B cell (primary cell): ENCODE measurements around the gene PRPF38A. TPM values are rescaled to one million over a fixed set of nuclear protein-coding genes. Genes with fewer than 3 reads are reported as not detected.

Experiments used
- ATAC-seq: fragments of 200-7000 bp; cut with Tn5 transposase; one replicate; pipeline ENCODE4 v1.10.0; 2021; ENCODE audit warnings: low read depth, mild to moderate bottlenecking, moderate number of reproducible peaks, moderate library complexity
- CTCF ChIA-PET: fragments of 350-600 bp; sonication (Branson Sonifier 250); formaldehyde crosslinking; loops from one replicate; lab custom pipeline; 2021; ENCODE audit warnings: antibody characterized with exemption, inconsistent platforms; lab: Charles Lee
- POLR2A ChIA-PET: fragments of 350-600 bp; sonication (Branson Sonifier 250); formaldehyde crosslinking; loops from one replicate; lab custom pipeline; 2021; ENCODE audit warnings: antibody characterized with exemption; lab: Charles Lee
- DNase-seq: peaks from one replicate; pipeline ENCODE4 v3.0.0; 2013
- H2AFZ ChIP-seq: 2 replicates; pipeline ENCODE4 v1.6.1; 2012; ENCODE audit warnings: mild to moderate bottlenecking, low read depth, low read length; ENCODE audit not compliant: insufficient read depth, poor library complexity, severe bottlenecking
- H3K27ac ChIP-seq, 2 donors: 1 replicate in 1 of 2; 2 replicates in 1 of 2; pipeline ENCODE4 v1.5.1; 2012 to 2013; ENCODE audit warnings: low read length in 2 of 2, mild to moderate bottlenecking in 2 of 2, moderate library complexity in 1 of 2
- H3K27me3 ChIP-seq, 4 experiments: fragments of 200-600 bp in 1 of 4; sonication (generic) in 1 of 4; replicated peaks in 1 of 4; 1 replicate in 2 of 4; 2 replicates in 2 of 4; pipeline versions ENCODE4 v1.6.1 to v1.7.0; 2013 to 2016; ENCODE audit warnings: low read length in 3 of 4, mild to moderate bottlenecking in 2 of 4, mixed read lengths in 1 of 4, moderate library complexity in 1 of 4; ENCODE audit not compliant: insufficient read depth in 4 of 4, control insufficient read depth in 3 of 4; ENCODE audit errors: control extremely low read depth in 1 of 4
- H3K36me3 ChIP-seq, 2 experiments: replicated peaks in 1 of 2; 1 replicate in 1 of 2; 2 replicates in 1 of 2; pipeline versions ENCODE4 v1.6.1 to v1.7.1; 2013; ENCODE audit warnings: low read length in 1 of 2; ENCODE audit not compliant: insufficient read depth in 2 of 2, control insufficient read depth in 1 of 2; ENCODE audit errors: control extremely low read depth in 1 of 2, extremely low read depth in 1 of 2
- H3K4me1 ChIP-seq, 2 donors: fragments of 200-600 bp in 1 of 2; sonication (generic) in 1 of 2; 1 replicate in 1 of 2; 2 replicates in 1 of 2; pipeline versions ENCODE4 v1.5.1 to v1.6.1; 2013 to 2017; ENCODE audit warnings: low read length in 2 of 2; ENCODE audit not compliant: control insufficient read depth in 2 of 2, insufficient read depth in 2 of 2
- H3K4me2 ChIP-seq: replicated peaks from 2 replicates; pipeline ENCODE3; 2012; ENCODE audit warnings: mild to moderate bottlenecking, low read depth, low read length; ENCODE audit not compliant: poor library complexity, severe bottlenecking
- H3K4me3 ChIP-seq, 5 experiments: fragments of 200-600 bp in 1 of 5; sonication (generic) in 1 of 5; 1 replicate in 3 of 5; 2 replicates in 2 of 5; pipeline versions ENCODE4 v1.5.1 to v1.7.0; 2011 to 2016; ENCODE audit warnings: low read length in 4 of 5, mild to moderate bottlenecking in 4 of 5, low read depth in 2 of 5, control low read depth in 1 of 5, moderate library complexity in 1 of 5; ENCODE audit not compliant: insufficient read depth in 1 of 5; ENCODE audit errors: control extremely low read depth in 1 of 5, extremely low read depth in 1 of 5
- H3K79me2 ChIP-seq: fragments of 200-600 bp; sonication (generic); one replicate; pipeline ENCODE4 v1.6.0; 2016; ENCODE audit warnings: low read length; ENCODE audit not compliant: control insufficient read depth, insufficient read depth
- H3K9ac ChIP-seq: fragments of 200-600 bp; sonication (generic); 2 replicates; pipeline ENCODE4 v1.6.1; 2017; ENCODE audit warnings: mild to moderate bottlenecking, low read length, moderate library complexity
- H3K9me3 ChIP-seq, 3 donors: one replicate each; pipeline versions ENCODE4 v1.6.1 to v1.7.1; 2013; ENCODE audit warnings: low read length in 2 of 3; ENCODE audit not compliant: control insufficient read depth in 2 of 3, insufficient read depth in 1 of 3; ENCODE audit errors: control extremely low read depth in 1 of 3
- H4K20me1 ChIP-seq: 2 replicates; pipeline ENCODE4 v1.6.0; 2012; ENCODE audit warnings: mild to moderate bottlenecking, low read length; ENCODE audit not compliant: insufficient read depth, control insufficient read depth, poor library complexity, severe bottlenecking
- H3K27ac Mint-ChIP-seq: one replicate; pipeline ENCODE4 v1.8.0; 2021; ENCODE audit warnings: mixed read lengths
- H3K27me3 Mint-ChIP-seq: one replicate; pipeline ENCODE4 v1.8.0; 2021; ENCODE audit warnings: mixed read lengths
- H3K4me1 Mint-ChIP-seq: one replicate; pipeline ENCODE4 v1.8.0; 2021; ENCODE audit warnings: mixed read lengths
- H3K4me3 Mint-ChIP-seq: one replicate; pipeline ENCODE4 v1.8.0; 2021; ENCODE audit warnings: mixed read lengths
- H3K9me3 Mint-ChIP-seq: one replicate; pipeline ENCODE4 v1.8.0; 2022; ENCODE audit warnings: mixed read lengths; ENCODE audit not compliant: insufficient read depth
- CTCF ChIP-seq: fragments of 200-600 bp; IDR thresholded peaks from one replicate; pipeline ENCODE4 v1.8.0; 2022; ENCODE audit warnings: antibody characterized with exemption, mild to moderate bottlenecking
- EZH2 ChIP-seq: IDR thresholded peaks from 2 replicates; pipeline ENCODE4 v1.6.1; 2012; ENCODE audit warnings: borderline replicate concordance, low read depth, mild to moderate bottlenecking, moderate library complexity, low read length; ENCODE audit not compliant: insufficient read depth, poor library complexity, severe bottlenecking
- WGBS: methylation state at CpG from one replicate; pipeline ENCODE4 v1.1.5; 2013; ENCODE audit warnings: missing lambda C conversion rate; ENCODE audit not compliant: insufficient coverage; 5-methylcytosine and 5-hydroxymethylcytosine counted together
- intact Hi-C: fragments of 100-400 bp; cut with micrococcal nuclease; formaldehyde crosslinking; loops from one replicate; pipeline ENCODE4 v1.10.0; 2022
- polyA plus RNA-seq: library from polyadenylated mRNA; depleted of rRNA; stranded (reverse); fragments of >200 nt; gene quantifications from 2 replicates; pipeline ENCODE4 v1.2.3, GENCODE V29; 2012
- total RNA-seq, 2 donors: library from RNA; stranded (reverse); fragments of 120-200 nt in 1 of 2; gene quantifications; 1 replicate in 1 of 2; 2 replicates in 1 of 2; pipeline versions ENCODE4 v1.2.3 to v1.2.4, GENCODE V29; 2013 to 2022

PRPF38A gene
- total and polyA plus RNA-seq, 2 donors (not counting 1 experiment from before 2014, with no cell fraction given) = 21.8 to 69.8 TPM

- no peak overlapping the region for H3K4me3 Mint-ChIP-seq
- Histone ChIP-seq H3K27me3 (no peaks in the 10 kb centered on the region), H3K27ac (no peak overlapping the region), H3K79me2 (no peaks in the 10 kb centered on the region), H3K4me3 (no peak overlapping the region), H4K20me1 (peaks cover 6% of the 10 kb centered on the region), H2AFZ (no peak overlapping the region), H3K9ac (no peak overlapping the region), H3K4me1 (no peaks in the 10 kb centered on the region), H3K4me2 (no peak overlapping the region), H3K9me3 (no peaks in the 10 kb centered on the region), H3K36me3 (peaks cover 5 to 10% of the 10 kb centered on the region in 2 experiments)
- ChIA-PET POLR2A (interaction anchor here (0.6 kb wide), 1 partner anchor 270 kb away, joined by 4 read pairs; no protein-coding TSS in a partner anchor), CTCF (no interaction called here)
- intact Hi-C loops = no loop called here
- no peak for TF ChIP-seq EZH2
- H3K27ac Mint-ChIP-seq = no peak overlapping the region
- WGBS = 100% methylated on average over 1 of the region's 2 CpGs
- no peak for DNase-seq
- no peaks in the 10 kb centered on the region for H3K9me3 Mint-ChIP-seq
- no peak for ATAC-seq
- H3K27me3 Mint-ChIP-seq = no peaks in the 10 kb centered on the region
- no peaks in the 10 kb centered on the region for H3K4me1 Mint-ChIP-seq
These were observed 51.3 kb downstream of the PRPF38A start for GRCh38 chr1:52455686-52456085.

GRCh38 chr1:52460694-52461093, 56.3 kb downstream of the PRPF38A start:
- no peak overlapping the region for H3K4me3 Mint-ChIP-seq
- TF ChIP-seq EZH2 (no peak), CTCF (no peak)
- no peaks in the 10 kb centered on the region for H3K79me2 ChIP-seq
- no peak overlapping the region for H2AFZ ChIP-seq
- no peaks in the 10 kb centered on the region for H3K9me3 Mint-ChIP-seq
- H4K20me1 ChIP-seq = no peaks in the 10 kb centered on the region
- H3K9me3 ChIP-seq = no peaks in the 10 kb centered on the region
- H3K4me1 ChIP-seq = no peaks in the 10 kb centered on the region
- no peaks in the 10 kb centered on the region for H3K27me3 Mint-ChIP-seq
- intact Hi-C loops = no loop called here
- H3K36me3 ChIP-seq = peaks cover 5 to 20% of the 10 kb centered on the region in 2 experiments
- no peak overlapping the region for H3K27ac Mint-ChIP-seq
- no peak overlapping the region for H3K4me3 ChIP-seq
- WGBS = no CpG with 5 or more reads among the region's 1 CpG
- DNase-seq (no peak), ATAC-seq (no peak)
- CTCF ChIA-PET = no interaction called here
- no peaks in the 10 kb centered on the region for H3K27me3 ChIP-seq
- no peak overlapping the region for H3K27ac ChIP-seq
- H3K9ac ChIP-seq = no peak overlapping the region
- H3K4me1 Mint-ChIP-seq = no peaks in the 10 kb centered on the region
- no peak overlapping the region for H3K4me2 ChIP-seq
- POLR2A ChIA-PET = no interaction called here
